NT2/D1 (cell line): ENCODE results near the gene MED12L.

Experiments
- YY1 ChIP-seq: IDR thresholded peaks from 2 replicates; pipeline ENCODE4 v1.6.1; 2011; ENCODE audit not compliant: insufficient read length, insufficient read depth
- ZNF274 ChIP-seq: IDR thresholded peaks from 2 replicates; pipeline ENCODE4 v1.6.1; 2011; ENCODE audit warnings: mild to moderate bottlenecking, low read depth, low read length

DNA sequence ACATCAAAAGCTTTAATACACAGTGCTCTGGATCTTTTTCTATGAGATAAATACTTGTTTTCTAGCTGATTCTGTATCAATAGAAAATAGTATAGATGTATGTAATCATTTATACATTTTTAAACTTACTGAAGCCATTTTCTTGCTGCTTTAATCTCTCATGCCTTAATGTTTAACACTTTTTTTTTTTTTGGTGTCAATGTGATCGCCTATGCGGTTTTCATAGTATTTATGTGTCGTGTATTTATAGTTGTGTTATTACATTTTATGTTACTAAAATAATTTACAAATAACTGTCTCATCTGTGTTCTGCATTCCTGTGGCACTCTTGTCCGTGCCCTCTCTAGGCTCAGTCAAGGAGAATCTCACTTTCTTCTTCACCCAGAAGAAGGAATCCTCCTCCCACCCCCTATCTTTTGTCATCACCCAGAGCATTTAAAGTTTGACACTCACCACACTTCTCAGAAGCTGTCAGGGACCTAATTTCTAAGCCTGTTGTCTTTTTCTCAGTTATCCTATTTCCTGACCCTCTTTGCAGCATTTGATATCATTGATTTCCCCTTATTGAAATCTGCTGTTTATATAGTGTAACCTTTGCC lies 138.9 kb downstream of the MED12L start:
- no peak for TF ChIP-seq YY1
- TF ChIP-seq ZNF274 = no peak
